ENCODE results near the gene MATN1.

GRCh38 chr1:30721812-30722537 lies 1.4 kb downstream of the MATN1 start:
- TF ChIP-seq POLR2AphosphoS5 (IDR thresholded peaks at IDR 0.05; ENCODE audit: borderline replicate concordance, low read depth, low read length) (no peak), EZH2 (IDR thresholded peaks at IDR 0.05) (no peak), FOXP2 (optimal IDR thresholded peaks at IDR 0.05; ENCODE audit: control extremely low read depth, extremely low read length, insufficient read depth) (no peak)
